Smooth muscle cell (in vitro differentiated cells): Measurements from ENCODE around the gene VOPP1. TPM values are rescaled to one million over a fixed set of nuclear protein-coding genes. Genes with fewer than 3 reads are reported as not detected.
"Not testable (repeated sequence)": the region's sequence is repeated elsewhere in the genome, so short reads cannot be mapped to it uniquely, and the experiment has no call there.

Source experiments
- DNase-seq: peaks from one replicate; lab custom pipeline; 2025; ENCODE audit not compliant: unreplicated experiment; lab: John Stamatoyannopoulos, UW
- H2AFZ ChIP-seq: fragments of 200-600 bp; sonication (generic); 2 replicates; pipeline ENCODE4 v1.6.0; 2016; ENCODE audit warnings: antibody characterized with exemption, low read depth, mild to moderate bottlenecking
- H3F3A ChIP-seq: fragments of 200-600 bp; sonication (generic); 2 replicates; pipeline ENCODE4 v1.6.0; 2017; ENCODE audit warnings: antibody characterized with exemption, low read depth
- H3K27ac ChIP-seq: fragments of 200-600 bp; sonication (generic); 2 replicates; pipeline ENCODE4 v1.5.1; 2016; ENCODE audit warnings: low read depth, mild to moderate bottlenecking
- H3K27me3 ChIP-seq: fragments of 200-600 bp; sonication (generic); 2 replicates; pipeline ENCODE4 v1.6.1; 2016; ENCODE audit warnings: low read depth, mild to moderate bottlenecking
- H3K36me3 ChIP-seq: fragments of 200-600 bp; sonication (generic); 2 replicates; pipeline ENCODE4 v1.5.1; 2016; ENCODE audit warnings: low read depth
- H3K4me1 ChIP-seq: fragments of 200-600 bp; sonication (generic); 2 replicates; pipeline ENCODE4 v1.5.1; 2016; ENCODE audit warnings: low read depth
- H3K4me2 ChIP-seq: fragments of 200-600 bp; sonication (generic); 2 replicates; pipeline ENCODE4 v1.6.0; 2016; ENCODE audit warnings: mild to moderate bottlenecking
- H3K4me3 ChIP-seq: fragments of 200-600 bp; sonication (generic); 2 replicates; pipeline ENCODE4 v1.5.1; 2016; ENCODE audit warnings: mild to moderate bottlenecking
- H3K79me2 ChIP-seq: fragments of 200-600 bp; sonication (generic); 2 replicates; pipeline ENCODE4 v1.6.0; 2016; ENCODE audit warnings: low read depth, mild to moderate bottlenecking
- H3K9ac ChIP-seq: fragments of 200-600 bp; sonication (generic); 2 replicates; pipeline ENCODE4 v1.6.0; 2016; ENCODE audit warnings: low read depth
- H3K9me3 ChIP-seq: fragments of 200-600 bp; sonication (generic); replicated peaks from 2 replicates; pipeline ENCODE4 v1.5.1; 2016; ENCODE audit warnings: low read depth
- H4K20me1 ChIP-seq: fragments of 200-600 bp; sonication (generic); 2 replicates; pipeline ENCODE4 v1.6.0; 2016; ENCODE audit warnings: low read depth
- CTCF ChIP-seq: fragments of 200-600 bp; sonication (generic); IDR thresholded peaks from 2 replicates; pipeline ENCODE4 v1.5.1; 2017; ENCODE audit warnings: borderline replicate concordance, mild to moderate bottlenecking, antibody characterized with exemption; ENCODE audit not compliant: insufficient read depth, poor library complexity, severe bottlenecking
- WGBS: methylation state at CpG from one replicate; pipeline ENCODE4 v1.1.7; 2016; ENCODE audit warnings: low lambda C conversion rate; 5-methylcytosine and 5-hydroxymethylcytosine counted together
- polyA plus RNA-seq: library from polyadenylated mRNA; unstranded; fragments of >200 nt; fragmentation: Nextera tagmentation; extraction: Ambion mirVana; gene quantifications from 2 replicates; pipeline ENCODE4 v1.2.1, GENCODE V29; 2016
- total RNA-seq: library from RNA; depleted of rRNA; stranded (reverse); fragments of >200 nt; gene quantifications from 2 replicates; pipeline ENCODE4 v1.2.3, GENCODE V29; 2014

VOPP1 gene
- total RNA-seq (25.8 and 26.6 TPM in 2 replicates), polyA plus RNA-seq (13.4 and 18.3 TPM in 2 replicates)

- peak; percentile 43 for DNase-seq
- no peak for TF ChIP-seq CTCF
- peak within 1 kb of the TSS; percentile 66 for H3K9ac ChIP-seq
- no peaks in the 10 kb centered on the region for H3K36me3 ChIP-seq
- H3K79me2 ChIP-seq, result no peaks in the 10 kb centered on the region
- peak within 1 kb of the TSS; percentile 97 for H3K4me2 ChIP-seq
- H3F3A ChIP-seq, result peaks cover 10% of the 10 kb centered on the region
- no peaks in the 10 kb centered on the region for H3K9me3 ChIP-seq
- peak within 1 kb of the TSS; percentile 96 for H2AFZ ChIP-seq
- WGBS, result under 1% methylated on average over 37 of the region's 77 CpGs
- H3K27ac ChIP-seq, result peak within 1 kb of the TSS; percentile 71
- H3K4me3 ChIP-seq, result peak within 1 kb of the TSS; percentile 93
- H4K20me1 ChIP-seq, result peaks cover 15% of the 10 kb centered on the region
- no peaks in the 10 kb centered on the region for H3K27me3 ChIP-seq
- H3K4me1 ChIP-seq, result peaks cover 15% of the 10 kb centered on the region
Observed at GRCh38 chr7:55572378-55573233, at the start of gene VOPP1. Gene VOPP1, minus strand, starts transcription at chr7:55572502. Its CDS starts 178 bp downstream, at chr7:55572324.

- 83% methylated on average over 3 of the region's 3 CpGs for WGBS
- Histone ChIP-seq H3K9me3 (peaks cover 6% of the 10 kb centered on the region), H3K27ac (no peak overlapping the region), H3F3A (no peaks in the 10 kb centered on the region), H3K4me2 (no peak overlapping the region), H3K27me3 (no peaks in the 10 kb centered on the region), H3K79me2 (no peaks in the 10 kb centered on the region), H3K9ac (no peak overlapping the region), H4K20me1 (no peaks in the 10 kb centered on the region), H3K36me3 (no peaks in the 10 kb centered on the region), H2AFZ (no peak overlapping the region), H3K4me3 (no peak overlapping the region), H3K4me1 (no peaks in the 10 kb centered on the region)
- no peak for DNase-seq
- TF ChIP-seq CTCF, result no peak
Observed at GRCh38 chr7:55618913-55619312, 46.6 kb upstream of the VOPP1 start.

GRCh38 chr7:55614365-55615064 lies 42.2 kb upstream of the VOPP1 start:
- H3F3A ChIP-seq, H3K9me3 ChIP-seq, H3K9ac ChIP-seq, H3K79me2 ChIP-seq, H2AFZ ChIP-seq, H3K4me2 ChIP-seq, H3K27ac ChIP-seq, H3K4me1 ChIP-seq, H4K20me1 ChIP-seq, H3K4me3 ChIP-seq, DNase-seq, H3K36me3 ChIP-seq, H3K27me3 ChIP-seq: not testable (repeated sequence)
- WGBS, result 71% methylated on average over 2 of the region's 2 CpGs

GRCh38 chr7:55609726-55610125 lies 37.4 kb upstream of the VOPP1 start:
- not testable (repeated sequence) for H3K9ac ChIP-seq, H3K9me3 ChIP-seq, H2AFZ ChIP-seq, H3K27me3 ChIP-seq, H3F3A ChIP-seq, H3K27ac ChIP-seq, DNase-seq, H3K4me1 ChIP-seq, H3K4me2 ChIP-seq, H3K79me2 ChIP-seq, H4K20me1 ChIP-seq, H3K36me3 ChIP-seq, H3K4me3 ChIP-seq
- WGBS, result 91% methylated on average over 1 of the region's 1 CpG

GRCh38 chr7:55605661-55606060 lies 33.4 kb upstream of the VOPP1 start:
- not testable (repeated sequence) for H3K79me2 ChIP-seq, H3K9me3 ChIP-seq, H3K4me1 ChIP-seq

More at GRCh38 chr7:55605661-55606060, 33.4 kb upstream of the VOPP1 start:
- not testable (repeated sequence) for DNase-seq, H3K36me3 ChIP-seq, H2AFZ ChIP-seq, H4K20me1 ChIP-seq, H3K27ac ChIP-seq, H3F3A ChIP-seq, H3K4me2 ChIP-seq, H3K27me3 ChIP-seq, H3K9ac ChIP-seq, H3K4me3 ChIP-seq
